HCT116 (cell line): ENCODE data around the gene MAPK6. TPM values are rescaled to one million over a fixed set of nuclear protein-coding genes. Genes with fewer than 3 reads are reported as not detected.

Experiments
- ATAC-seq: fragments of 200-7000 bp; cut with Tn5 transposase; 2 replicates; pipeline ENCODE4 v1.9.1; 2020; ENCODE audit warnings: mild to moderate bottlenecking, moderate library complexity
- BruUV-seq: library from RNA; stranded (reverse); fragments of 400-500 nt; replicated peaks from 2 replicates; lab custom pipeline; 2021; lab: Mats Ljungman, UMichigan
- CTCF ChIA-PET: fragments of 300-600 bp; sonication (Branson Sonifier 250); formaldehyde crosslinking; loops from one replicate; lab custom pipeline; 2021; ENCODE audit warnings: antibody characterized with exemption; lab: Charles Lee
- POLR2A ChIA-PET: fragments of 300-600, 350-600 bp; sonication (Branson Sonifier 250); formaldehyde crosslinking; loops from one replicate; lab custom pipeline; 2021; ENCODE audit warnings: antibody characterized with exemption; lab: Charles Lee
- RAD21 ChIA-PET, 2 experiments: fragments of 300-600 bp; sonication (Branson Sonifier 250); formaldehyde crosslinking; loops; one replicate each; lab custom pipeline; 2023; ENCODE audit warnings: low total read pairs in 2 of 2; ENCODE audit not compliant: uncharacterized antibody in 2 of 2, unreplicated experiment in 2 of 2, low non-redundant PET in 1 of 2; lab: Charles Lee
- DNase-seq: peaks from one replicate; pipeline ENCODE4 v3.0.0-alpha.2; 2010; ENCODE audit warnings: low read depth, low spot score
- H2AFZ ChIP-seq: fragments of 200-600 bp; shearing (Covaris generic), sonication (generic); 2 replicates; pipeline ENCODE4 v1.6.1; 2017; ENCODE audit warnings: low read depth, mixed run types, mixed read lengths, antibody characterized with exemption, low read length; ENCODE audit not compliant: poor library complexity, severe bottlenecking
- H3K27ac ChIP-seq: 2 replicates; pipeline ENCODE4 v1.5.1; 2012; ENCODE audit warnings: low read depth, low read length
- H3K27me3 ChIP-seq: fragments of 200-600 bp; sonication (generic); 2 replicates; pipeline ENCODE4 v1.6.1; 2016; ENCODE audit warnings: mixed run types, low read length, mixed read lengths; ENCODE audit not compliant: insufficient read depth
- H3K36me3 ChIP-seq, 2 experiments: fragments of 200-500 bp in 1 of 2; fragments of 200-600 bp in 1 of 2; sonication (Bioruptor generic) in 1 of 2; sonication (generic) in 1 of 2; 2 replicates each; pipeline versions ENCODE4 v1.5.1 to v1.6.1; 2014 to 2016; ENCODE audit warnings: low read length in 2 of 2, inconsistent platforms in 1 of 2, mixed read lengths in 1 of 2, mixed run types in 1 of 2; ENCODE audit not compliant: insufficient read depth in 2 of 2, control insufficient read depth in 1 of 2
- H3K4me1 ChIP-seq, 2 experiments: fragments of 200-600 bp in 1 of 2; sonication (generic) in 1 of 2; 2 replicates each; pipeline versions ENCODE4 v1.5.1 to v1.6.1; 2012 to 2017; ENCODE audit warnings: low read length in 2 of 2, inconsistent platforms in 1 of 2, mild to moderate bottlenecking in 1 of 2, mixed read lengths in 1 of 2, mixed run types in 1 of 2, moderate library complexity in 1 of 2; ENCODE audit not compliant: insufficient read depth in 2 of 2, control insufficient read depth in 1 of 2
- H3K4me2 ChIP-seq: fragments of 200-600 bp; sonication (generic); 2 replicates; pipeline ENCODE4 v1.6.1; 2017; ENCODE audit warnings: mixed run types, low read length, mixed read lengths
- H3K4me3 ChIP-seq, 2 experiments: fragments of 200-600 bp in 1 of 2; sonication (generic) in 1 of 2; replicated peaks in 1 of 2; 2 replicates each; pipeline ENCODE4 v1.5.1; 2011 to 2016; ENCODE audit warnings: low read length in 2 of 2, control low read depth in 1 of 2, low read depth in 1 of 2, mild to moderate bottlenecking in 1 of 2, mixed read lengths in 1 of 2, mixed run types in 1 of 2
- H3K79me2 ChIP-seq: fragments of 200-600 bp; sonication (generic); 2 replicates; pipeline ENCODE4 v1.6.1; 2017; ENCODE audit warnings: mild to moderate bottlenecking, mixed run types, low read length, moderate library complexity, mixed read lengths; ENCODE audit not compliant: insufficient read depth
- H3K9ac ChIP-seq: fragments of 200-600 bp; sonication (generic); 2 replicates; pipeline ENCODE4 v1.6.1; 2016; ENCODE audit warnings: low read length, mixed read lengths
- H3K9me2 ChIP-seq: fragments of 200-600 bp; sonication (generic), shearing (Covaris generic); 2 replicates; pipeline ENCODE4 v1.6.1; 2017; ENCODE audit warnings: mixed run types, mild to moderate bottlenecking, moderate library complexity; ENCODE audit not compliant: insufficient read depth
- H3K9me3 ChIP-seq, 2 experiments: fragments of 200-500 bp in 1 of 2; fragments of 200-600 bp in 1 of 2; sonication (Bioruptor generic) in 1 of 2; sonication (generic) in 1 of 2; 2 replicates each; pipeline ENCODE4 v1.6.1; 2014 to 2017; ENCODE audit warnings: low read length in 2 of 2, mixed read lengths in 2 of 2, inconsistent platforms in 1 of 2, low read depth in 1 of 2, mild to moderate bottlenecking in 1 of 2, mixed run types in 1 of 2, moderate library complexity in 1 of 2; ENCODE audit not compliant: control insufficient read depth in 1 of 2, insufficient read depth in 1 of 2
- H4K20me1 ChIP-seq: fragments of 200-600 bp; sonication (generic), shearing (Covaris generic); 2 replicates; pipeline ENCODE4 v1.6.1; 2017; ENCODE audit warnings: mixed run types, mild to moderate bottlenecking, moderate library complexity; ENCODE audit not compliant: insufficient read depth
- CBX3 ChIP-seq: IDR thresholded peaks from 2 replicates; pipeline ENCODE4 v1.6.1; 2012; ENCODE audit warnings: low read depth
- CEBPB ChIP-seq: IDR thresholded peaks from 2 replicates; pipeline ENCODE4 v1.6.1; 2012; ENCODE audit warnings: low read depth
- CTCF ChIP-seq, 3 experiments: fragments of 200-600 bp in 1 of 3; sonication (generic) in 1 of 3; IDR thresholded peaks in 2 of 3; conservative IDR thresholded peaks in 1 of 3; 2 replicates each; pipeline ENCODE4 v1.5.1; 2012 to 2017; ENCODE audit warnings: low read depth in 2 of 3, low read length in 2 of 3, antibody characterized with exemption in 1 of 3, borderline replicate concordance in 1 of 3, control low read depth in 1 of 3, mild to moderate bottlenecking in 1 of 3, mixed read lengths in 1 of 3, mixed run types in 1 of 3, moderate library complexity in 1 of 3; ENCODE audit not compliant: insufficient read depth in 1 of 3
- EGR1 ChIP-seq: IDR thresholded peaks from 2 replicates; pipeline ENCODE4 v1.6.1; 2012; ENCODE audit warnings: low read depth
- ELF1 ChIP-seq: IDR thresholded peaks from 2 replicates; pipeline ENCODE4 v1.6.1; 2012; ENCODE audit warnings: low read depth, borderline replicate concordance
- EZH2phosphoT487 ChIP-seq: fragments of 200-600 bp; IDR thresholded peaks from 2 replicates; pipeline ENCODE4 v1.6.1; 2018; ENCODE audit warnings: antibody characterized with exemption, borderline replicate concordance
- FOSL1 ChIP-seq: IDR thresholded peaks from 2 replicates; pipeline ENCODE4 v1.6.1; 2012; ENCODE audit warnings: low read depth
- JUND ChIP-seq: IDR thresholded peaks from 2 replicates; pipeline ENCODE4 v1.6.1; 2012
- MAX ChIP-seq: IDR thresholded peaks from 2 replicates; pipeline ENCODE4 v1.6.1; 2012
- POLR2A ChIP-seq: IDR thresholded peaks from 2 replicates; pipeline ENCODE4 v1.7.0; 2011; ENCODE audit warnings: borderline replicate concordance; ENCODE audit not compliant: insufficient read depth, insufficient read length; ENCODE audit errors: extremely low read depth
- REST ChIP-seq: IDR thresholded peaks from 2 replicates; pipeline ENCODE4 v1.6.1; 2012; ENCODE audit warnings: low read depth
- SIN3A ChIP-seq: IDR thresholded peaks from 2 replicates; pipeline ENCODE4 v1.6.1; 2012; ENCODE audit warnings: low read depth
- SP1 ChIP-seq: IDR thresholded peaks from 2 replicates; pipeline ENCODE4 v1.6.1; 2012; ENCODE audit warnings: low read depth
- SRF ChIP-seq: IDR thresholded peaks from 2 replicates; pipeline ENCODE4 v1.6.1; 2012; ENCODE audit warnings: low read depth
- YY1 ChIP-seq: IDR thresholded peaks from 2 replicates; pipeline ENCODE4 v1.6.1; 2011; ENCODE audit warnings: low read length, low read depth, moderate library complexity, mild to moderate bottlenecking; ENCODE audit not compliant: insufficient replicate concordance; ENCODE audit errors: extremely low read depth
- ZFX ChIP-seq: fragments of 450-650 bp; IDR thresholded peaks from 2 replicates; pipeline ENCODE4 v1.6.1; 2017
- ZNF274 ChIP-seq: fragments of 200-500 bp; sonication (Bioruptor generic); IDR thresholded peaks from 2 replicates; pipeline ENCODE4 v1.6.1; 2014; ENCODE audit warnings: mild to moderate bottlenecking, low read depth, low read length, inconsistent platforms
- intact Hi-C: fragments of 100-400 bp; cut with micrococcal nuclease; formaldehyde crosslinking; loops from 2 replicates; pipeline ENCODE4 v1.10.0; 2022
- total RNA-seq: library from RNA; stranded (reverse); gene quantifications from one replicate; pipeline ENCODE4 v1.2.1, GENCODE V29; 2021; ENCODE audit not compliant: unreplicated experiment

The MAPK6 gene
- total RNA-seq, 1 experiment from 2014 or later, result 57.4 TPM

GRCh38 chr15:52006702-52007340, 12.2 kb upstream of the MAPK6 start:
- H3K4me2 ChIP-seq, result no peak overlapping the region
- H3K27me3 ChIP-seq, result no peaks in the 10 kb centered on the region
- H4K20me1 ChIP-seq, result no peaks in the 10 kb centered on the region
- H3K79me2 ChIP-seq, result no peaks in the 10 kb centered on the region
- H3K4me1 ChIP-seq, result peaks cover 13 to 17% of the 10 kb centered on the region in 2 experiments; a peak in 3 of 4 replicates
- H3K9me3 ChIP-seq, result no peaks in the 10 kb centered on the region
- RAD21 ChIA-PET, result no interaction called here
- intact Hi-C loops, result no loop called here
- no TSS peak for BruUV-seq
- TF ChIP-seq CTCF (IDR thresholded peaks at IDR 0.05 in 2 of 3, conservative IDR thresholded peaks at IDR 0.05 in 1 of 3; ENCODE audit: borderline replicate concordance in 1 of 3, insufficient read depth in 1 of 3, low read depth in 2 of 3, low read length in 2 of 3) (no peak), EGR1 (0 out of 2 replicates have a peak, but pooled peaks have one; percentile 17)
- H3K9ac ChIP-seq, result no peak overlapping the region
- DNase-seq (no peak), ATAC-seq (no peak)
- no peaks in the 10 kb centered on the region for H3K9me2 ChIP-seq
- POLR2A ChIA-PET, result no interaction called here
- H3K36me3 ChIP-seq, result no peaks in the 10 kb centered on the region
- no peak overlapping the region for H3K27ac ChIP-seq
- CTCF ChIA-PET, result no interaction called here
- no peak overlapping the region for H2AFZ ChIP-seq
- no peak overlapping the region for H3K4me3 ChIP-seq

- Histone ChIP-seq H2AFZ (no peak overlapping the region), H3K27ac (no peak overlapping the region), H3K4me1 (peaks cover 13 to 23% of the 10 kb centered on the region in 2 experiments; a peak in 3 of 4 replicates), H3K9ac (no peak overlapping the region), H3K4me2 (no peak overlapping the region), H3K9me3 (no peaks in the 10 kb centered on the region), H3K79me2 (no peaks in the 10 kb centered on the region), H3K4me3 (no peak overlapping the region), H3K27me3 (no peaks in the 10 kb centered on the region), H4K20me1 (no peaks in the 10 kb centered on the region), H3K36me3 (no peaks in the 10 kb centered on the region), H3K9me2 (no peaks in the 10 kb centered on the region)
- intact Hi-C loops, result no loop called here
- DNase-seq, result no peak
- no peak for ATAC-seq
- no TSS peak for BruUV-seq
- POLR2A ChIA-PET, result no interaction called here
- RAD21 ChIA-PET, result no interaction called here
- CTCF ChIA-PET, result no interaction called here
- TF ChIP-seq FOSL1 (no peak), SIN3A (no peak), EGR1 (no peak), CEBPB (no peak), POLR2A (no peak), MAX (no peak), ZFX (no peak), YY1 (no peak), REST (no peak), ZNF274 (no peak), CBX3 (no peak), JUND (no peak), SP1 (no peak), EZH2phosphoT487 (no peak), ELF1 (no peak), SRF (no peak)
These were observed 10.7 kb upstream of the MAPK6 start for GRCh38 chr15:52008359-52008697.
